ENCODE measurements around the gene MPHOSPH9.

DNA sequence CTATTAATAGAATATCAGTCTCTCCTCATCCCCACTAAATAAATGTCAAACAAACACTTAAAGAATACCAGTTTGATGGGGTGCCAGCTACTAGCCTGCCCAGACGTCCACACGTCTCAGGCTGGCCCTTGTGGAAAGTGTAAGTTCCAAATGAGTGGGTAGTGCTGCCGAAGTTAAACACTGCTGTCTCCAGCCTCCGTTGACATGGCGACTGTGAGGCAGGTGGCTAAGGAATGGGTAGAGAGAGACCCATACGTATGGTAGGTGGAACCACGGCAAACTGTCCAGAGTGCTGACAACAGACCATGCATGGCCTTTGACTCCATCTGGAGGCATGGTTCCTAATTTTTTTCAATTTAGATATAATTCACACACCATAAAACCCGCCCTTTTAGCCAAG, 119.9 kb downstream of the MPHOSPH9 start:
- TF ChIP-seq, protein P1, sequence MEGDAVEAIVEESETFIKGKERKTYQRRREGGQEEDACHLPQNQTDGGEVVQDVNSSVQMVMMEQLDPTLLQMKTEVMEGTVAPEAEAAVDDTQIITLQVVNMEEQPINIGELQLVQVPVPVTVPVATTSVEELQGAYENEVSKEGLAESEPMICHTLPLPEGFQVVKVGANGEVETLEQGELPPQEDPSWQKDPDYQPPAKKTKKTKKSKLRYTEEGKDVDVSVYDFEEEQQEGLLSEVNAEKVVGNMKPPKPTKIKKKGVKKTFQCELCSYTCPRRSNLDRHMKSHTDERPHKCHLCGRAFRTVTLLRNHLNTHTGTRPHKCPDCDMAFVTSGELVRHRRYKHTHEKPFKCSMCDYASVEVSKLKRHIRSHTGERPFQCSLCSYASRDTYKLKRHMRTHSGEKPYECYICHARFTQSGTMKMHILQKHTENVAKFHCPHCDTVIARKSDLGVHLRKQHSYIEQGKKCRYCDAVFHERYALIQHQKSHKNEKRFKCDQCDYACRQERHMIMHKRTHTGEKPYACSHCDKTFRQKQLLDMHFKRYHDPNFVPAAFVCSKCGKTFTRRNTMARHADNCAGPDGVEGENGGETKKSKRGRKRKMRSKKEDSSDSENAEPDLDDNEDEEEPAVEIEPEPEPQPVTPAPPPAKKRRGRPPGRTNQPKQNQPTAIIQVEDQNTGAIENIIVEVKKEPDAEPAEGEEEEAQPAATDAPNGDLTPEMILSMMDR (IDR thresholded peaks at IDR 0.05) = no peak
- TF ChIP-seq POLR2A (IDR thresholded peaks at IDR 0.05) = no peak
